Islet of Langerhans (tissue), 1 donor: ENCODE results near the gene GCHFR.

ENCODE experiments used
- FAIRE-seq: peaks from one replicate; lab custom pipeline; 2011; peaks lifted over from hg19 to GRCh38; lab: Jason Lieb, UNC

Gene GCHFR

GRCh38 chr15:40754883-40755811, 8.7 kb upstream of the GCHFR start, which contains the start of gene RMDN3:
Gene RMDN3 (minus strand): TSS chr15:40755254. CDS start chr15:40754783, 471 bp downstream.
- no peak for FAIRE-seq

GRCh38 chr15:40755812-40756208, 8.1 kb upstream of the GCHFR start:
- no peak for FAIRE-seq

GRCh38 chr15:40756938-40757337, 6.9 kb upstream of the GCHFR start:
- no peak for FAIRE-seq

- no peak for FAIRE-seq
These were observed 3.9 kb upstream of the GCHFR start for GRCh38 chr15:40759961-40760360.

- no peak for FAIRE-seq
These were observed 708 bp upstream of the GCHFR start for GRCh38 chr15:40762919-40763800.

GRCh38 chr15:40764629-40765103, 798 bp downstream of the GCHFR start:
- FAIRE-seq, result no peak

GRCh38 chr15:40766194-40766815, 2.4 kb downstream of the GCHFR start:
- FAIRE-seq, result no peak

GRCh38 chr15:40766906-40767837, 3.3 kb downstream of the GCHFR start:
- no peak for FAIRE-seq

GRCh38 chr15:40767838-40768500, 4.1 kb downstream of the GCHFR start:
- FAIRE-seq, result no peak

GRCh38 chr15:40768521-40769273, 4.8 kb downstream of the GCHFR start:
- no peak for FAIRE-seq

GRCh38 chr15:40769274-40770146, 5.6 kb downstream of the GCHFR start, which contains the start of gene C15orf62:
Gene C15orf62 (plus strand): TSS chr15:40769980. CDS start chr15:40770496, 516 bp downstream.
- no peak for FAIRE-seq

- no peak for FAIRE-seq
These were observed 6.4 kb downstream of the GCHFR start for GRCh38 chr15:40770147-40770721.

GRCh38 chr15:40771242-40771641, 7.4 kb downstream of the GCHFR start:
- no peak for FAIRE-seq

GRCh38 chr15:40772014-40772413, 8.1 kb downstream of the GCHFR start:
- FAIRE-seq, result no peak

- no peak for FAIRE-seq
These were observed 9.6 kb downstream of the GCHFR start for GRCh38 chr15:40773496-40773895.

GRCh38 chr15:40773902-40774301, 10.0 kb downstream of the GCHFR start:
- no peak for FAIRE-seq

- FAIRE-seq, result no peak
These were observed 11.1 kb downstream of the GCHFR start for GRCh38 chr15:40775007-40775406.
